SK-N-MC (cell line): ENCODE measurements around the gene KLHL33.

Experiments used
- EZH2 ChIP-seq: fragments of 200-600 bp; sonication (generic); IDR thresholded peaks from one replicate; pipeline ENCODE4 v1.6.1; 2017; ENCODE audit warnings: antibody characterized with exemption
- FOXP2 ChIP-seq: optimal IDR thresholded peaks from 2 replicates; pipeline ENCODE3; 2011; ENCODE audit warnings: mild to moderate bottlenecking, moderate library complexity; ENCODE audit not compliant: insufficient read depth; ENCODE audit errors: extremely low read length, control extremely low read depth
- POLR2AphosphoS5 ChIP-seq: IDR thresholded peaks from 2 replicates; pipeline ENCODE4 v1.6.1; 2012; ENCODE audit warnings: mild to moderate bottlenecking, low read depth, low read length, borderline replicate concordance

DNA sequence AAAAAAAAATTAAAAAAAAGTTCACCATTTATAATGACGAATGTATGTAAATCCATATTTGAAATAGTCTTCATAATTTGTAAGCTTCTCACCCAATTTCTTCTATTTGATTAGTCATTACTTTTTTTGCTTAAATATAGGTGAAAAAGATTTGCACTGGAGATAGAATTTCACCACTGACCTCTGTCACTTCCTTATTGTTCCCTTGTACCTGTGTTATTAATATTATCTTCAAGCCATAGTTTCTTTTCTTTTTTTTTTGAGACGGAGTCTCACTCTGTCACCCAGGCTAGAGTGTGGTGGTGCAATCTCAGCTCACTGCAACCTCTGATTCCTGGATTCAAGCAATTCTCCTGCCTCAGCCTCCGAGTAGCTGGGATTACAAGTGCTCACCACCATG, 38.5 kb downstream of the KLHL33 start:
- no peak for TF ChIP-seq POLR2AphosphoS5
- TF ChIP-seq EZH2, result no peak
- no peak for TF ChIP-seq FOXP2
